Neural cell (in vitro differentiated cells): Measurements from ENCODE around the gene KCNH6. TPM values are rescaled to one million over a fixed set of nuclear protein-coding genes. Genes with fewer than 3 reads are reported as not detected.

Experiments
- H2AFZ ChIP-seq: fragments of 200-600, 300-800 bp; sonication (generic), shearing (Covaris generic); 2 replicates; pipeline ENCODE4 v1.6.0; 2014; ENCODE audit warnings: low read depth, mild to moderate bottlenecking, antibody characterized with exemption, low read length, moderate library complexity
- H3F3A ChIP-seq: fragments of 200-600 bp; shearing (Covaris generic); 2 replicates; pipeline ENCODE4 v1.6.1; 2016; ENCODE audit warnings: mild to moderate bottlenecking, moderate library complexity, mixed read lengths, antibody characterized with exemption, low read length; ENCODE audit not compliant: insufficient read depth, poor library complexity, severe bottlenecking
- H3K27ac ChIP-seq: fragments of 200-600, 300-800 bp; sonication (generic), shearing (Covaris generic); 2 replicates; pipeline ENCODE4 v1.5.1; 2014; ENCODE audit warnings: mild to moderate bottlenecking, low read length, moderate library complexity
- H3K27me3 ChIP-seq: fragments of 300-800, 200-600 bp; sonication (generic), shearing (Covaris generic); 2 replicates; pipeline ENCODE4 v1.6.0; 2014; ENCODE audit warnings: mild to moderate bottlenecking, low read depth, low read length, moderate library complexity; ENCODE audit not compliant: insufficient read depth
- H3K36me3 ChIP-seq: fragments of 300-800, 200-600 bp; sonication (generic), shearing (Covaris generic); 2 replicates; pipeline ENCODE4 v1.5.1; 2014; ENCODE audit warnings: mild to moderate bottlenecking, antibody characterized with exemption, low read length, moderate library complexity; ENCODE audit not compliant: insufficient read depth
- H3K4me2 ChIP-seq: fragments of 300-800, 200-600 bp; sonication (generic), shearing (Covaris generic); 2 replicates; pipeline ENCODE4 v1.6.0; 2014; ENCODE audit warnings: mild to moderate bottlenecking, low read length
- H3K4me3 ChIP-seq: fragments of 300-800, 200-600 bp; sonication (generic), shearing (Covaris generic); 2 replicates; pipeline ENCODE4 v1.5.1; 2014; ENCODE audit warnings: mild to moderate bottlenecking, low read length, moderate library complexity
- H3K79me2 ChIP-seq: fragments of 200-600 bp; shearing (Covaris generic); replicated peaks from 2 replicates; pipeline ENCODE4 v1.6.0; 2014; ENCODE audit warnings: mild to moderate bottlenecking, low read length, moderate library complexity; ENCODE audit not compliant: insufficient read depth
- H3K9ac ChIP-seq: fragments of 300-800, 200-600 bp; sonication (generic), shearing (Covaris generic); 2 replicates; pipeline ENCODE4 v1.6.1; 2016; ENCODE audit warnings: mild to moderate bottlenecking, low read length, mixed read lengths
- H3K9me2 ChIP-seq: fragments of 200-600 bp; shearing (Covaris generic); 2 replicates; pipeline ENCODE4 v1.6.1; 2016; ENCODE audit warnings: mild to moderate bottlenecking, low read length, mixed read lengths; ENCODE audit not compliant: insufficient read depth
- H3K9me3 ChIP-seq: fragments of 200-600, 300-800 bp; sonication (generic), shearing (Covaris generic); 2 replicates; pipeline ENCODE4 v1.6.1; 2016; ENCODE audit warnings: mild to moderate bottlenecking, mixed run types, low read length, moderate library complexity, mixed read lengths
- H4K20me1 ChIP-seq: fragments of 200-600 bp; shearing (Covaris generic); 2 replicates; pipeline ENCODE4 v1.6.1; 2016; ENCODE audit warnings: mild to moderate bottlenecking, mixed run types; ENCODE audit not compliant: insufficient read depth
- CTCF ChIP-seq: fragments of 450-650 bp; IDR thresholded peaks from 2 replicates; pipeline ENCODE4 v1.5.1; 2014; ENCODE audit warnings: antibody characterized with exemption, mild to moderate bottlenecking, moderate library complexity; ENCODE audit not compliant: poor library complexity, severe bottlenecking
- EP300 ChIP-seq: fragments of 450-650 bp; conservative IDR thresholded peaks from 2 replicates; pipeline ENCODE4 v1.6.1; 2014; ENCODE audit warnings: antibody characterized with exemption, mild to moderate bottlenecking, moderate library complexity; ENCODE audit not compliant: poor library complexity, severe bottlenecking
- EZH2 ChIP-seq: fragments of 200-600, 300-800 bp; shearing (Covaris generic), sonication (generic); IDR thresholded peaks from 2 replicates; pipeline ENCODE4 v1.6.1; 2014; ENCODE audit warnings: antibody characterized with exemption, low read length, borderline replicate concordance, mild to moderate bottlenecking; ENCODE audit not compliant: insufficient read depth, poor library complexity, severe bottlenecking
- MXI1 ChIP-seq: fragments of 450-650 bp; conservative IDR thresholded peaks from 2 replicates; pipeline ENCODE4 v1.6.1; 2014; ENCODE audit warnings: antibody characterized with exemption, mild to moderate bottlenecking; ENCODE audit not compliant: poor library complexity, severe bottlenecking
- POLR2AphosphoS5 ChIP-seq: IDR thresholded peaks from 2 replicates; pipeline ENCODE4 v1.6.1; 2012
- RAD21 ChIP-seq: fragments of 450-650 bp; conservative IDR thresholded peaks from 2 replicates; pipeline ENCODE4 v1.6.1; 2014; ENCODE audit warnings: antibody characterized with exemption, mild to moderate bottlenecking, moderate library complexity
- REST ChIP-seq: IDR thresholded peaks from 2 replicates; pipeline ENCODE4 v1.6.1; 2012; ENCODE audit warnings: borderline replicate concordance
- SMC3 ChIP-seq: fragments of 450-650 bp; conservative IDR thresholded peaks from 2 replicates; pipeline ENCODE4 v1.6.1; 2014; ENCODE audit warnings: antibody characterized with exemption, mild to moderate bottlenecking, moderate library complexity; ENCODE audit not compliant: poor library complexity
- TAF1 ChIP-seq: IDR thresholded peaks from 2 replicates; pipeline ENCODE4 v1.6.1; 2012; ENCODE audit warnings: low read depth
- polyA plus RNA-seq: library from polyadenylated mRNA; depleted of rRNA; stranded (reverse); fragments of >200 nt; gene quantifications from 2 replicates; pipeline ENCODE4 v1.2.3, GENCODE V29; 2014

KCNH6 gene
- polyA plus RNA-seq, 1 donor from 2014 or later, result not detected

- Histone ChIP-seq H3K27me3 (no peaks in the 10 kb centered on the region), H3K27ac (no peak overlapping the region), H2AFZ (no peak overlapping the region), H3K4me2 (no peak overlapping the region), H3K9me3 (no peaks in the 10 kb centered on the region), H3K79me2 (no peaks in the 10 kb centered on the region), H4K20me1 (no peaks in the 10 kb centered on the region), H3F3A (no peaks in the 10 kb centered on the region), H3K36me3 (no peaks in the 10 kb centered on the region), H3K9me2 (no peaks in the 10 kb centered on the region), H3K9ac (no peak overlapping the region), H3K4me3 (no peak overlapping the region)
- TF ChIP-seq POLR2AphosphoS5 (no peak), MXI1 (no peak), EP300 (no peak), REST (no peak)
Observed at GRCh38 chr17:63514974-63515373, 8.2 kb upstream of the KCNH6 start.

- Histone ChIP-seq H4K20me1 (no peaks in the 10 kb centered on the region), H2AFZ (no peak overlapping the region), H3K27ac (no peak overlapping the region), H3K4me2 (no peak overlapping the region), H3K27me3 (no peaks in the 10 kb centered on the region), H3K4me3 (no peak overlapping the region), H3K36me3 (no peaks in the 10 kb centered on the region), H3F3A (no peaks in the 10 kb centered on the region), H3K9me2 (no peaks in the 10 kb centered on the region), H3K9me3 (no peaks in the 10 kb centered on the region), H3K79me2 (no peaks in the 10 kb centered on the region), H3K9ac (no peak overlapping the region)
- no peak for TF ChIP-seq RAD21
- TF ChIP-seq EZH2, result no peak
Observed at GRCh38 chr17:63515426-63515825, 7.7 kb upstream of the KCNH6 start.

- Histone ChIP-seq H3K36me3 (no peaks in the 10 kb centered on the region), H2AFZ (no peak overlapping the region), H3K9me2 (no peaks in the 10 kb centered on the region), H3K9me3 (no peaks in the 10 kb centered on the region), H3K27me3 (peaks cover 14% of the 10 kb centered on the region), H3K4me2 (no peak overlapping the region), H3K9ac (no peak overlapping the region), H3K79me2 (no peaks in the 10 kb centered on the region), H3F3A (no peaks in the 10 kb centered on the region), H3K4me3 (no peak overlapping the region), H4K20me1 (no peaks in the 10 kb centered on the region), H3K27ac (no peak overlapping the region)
- no peak for TF ChIP-seq CTCF
- TF ChIP-seq POLR2AphosphoS5, result no peak
- TF ChIP-seq MXI1, result no peak
- no peak for TF ChIP-seq TAF1
- no peak for TF ChIP-seq REST
- no peak for TF ChIP-seq EZH2
- no peak for TF ChIP-seq EP300
- no peak for TF ChIP-seq RAD21
- no peak for TF ChIP-seq SMC3
Observed at GRCh38 chr17:63516910-63517824, 6.0 kb upstream of the KCNH6 start.
